Measurements from ENCODE around the gene LRRC63.
"Not testable (repeated sequence)": the region's sequence is repeated elsewhere in the genome, so short reads cannot be mapped to it uniquely, and the experiment has no call there.

Gene LRRC63

DNA sequence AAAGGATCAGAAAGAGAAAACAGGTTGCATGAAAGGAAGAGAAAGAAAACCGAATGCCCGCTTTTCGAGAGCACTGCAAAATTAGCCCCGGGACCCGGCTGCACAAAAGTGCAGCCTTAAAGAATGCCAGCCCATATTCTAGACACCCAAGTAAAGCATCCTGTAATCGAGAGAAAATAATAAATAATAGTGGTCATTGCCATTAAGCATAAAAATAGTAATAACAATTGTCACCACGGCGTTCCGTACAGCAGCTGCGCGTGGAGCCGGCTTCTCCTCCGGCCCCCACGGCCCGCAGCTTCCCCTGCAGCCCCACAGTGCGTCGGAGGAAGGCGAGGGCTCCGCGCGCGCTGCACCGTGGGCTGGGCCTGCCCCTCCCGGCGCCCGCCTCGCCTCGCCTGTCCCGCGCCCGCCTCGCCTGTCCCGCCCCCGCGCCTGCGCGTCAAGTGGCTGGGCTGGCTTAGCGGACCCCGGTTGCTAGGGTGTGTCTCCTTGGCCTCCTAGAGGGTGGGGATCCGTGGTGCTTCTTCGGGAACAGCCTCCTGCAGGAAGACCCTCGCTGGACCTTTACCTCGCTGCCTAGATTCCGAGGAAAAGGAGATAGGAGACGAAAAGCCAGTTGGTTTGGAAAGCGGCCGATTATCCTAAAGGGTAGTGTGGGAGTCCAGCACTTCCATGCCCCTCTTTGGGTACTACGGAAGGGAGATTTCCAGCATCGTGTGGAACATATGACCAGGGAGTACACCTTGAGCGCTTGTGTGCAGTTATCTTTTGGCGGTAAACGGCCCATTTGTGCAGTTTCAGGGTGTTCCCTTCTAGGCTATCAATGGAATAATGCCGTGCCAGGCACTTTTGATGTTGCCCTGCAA is at the start of gene LRRC63:
TSS of gene LRRC63 (plus strand) at position 446 of the 869 bp plus-strand sequence. CDS start 1,107 bp downstream, outside the sequence.
- H3K4me3 Mint-ChIP-seq, result peak within 1 kb of the TSS; percentile 93
- CTCF ChIA-PET, result interaction anchor here (0.7 to 1.7 kb wide), 5 partner anchors 9 to 401 kb away, joined by 3 to 11 read pairs (median 4); no protein-coding TSS in a partner anchor
- peaks cover 12% of the 10 kb centered on the region for H3K9me3 Mint-ChIP-seq
- H3K27ac Mint-ChIP-seq, result peak within 1 kb of the TSS; percentile 95
- H3K4me1 Mint-ChIP-seq, result peaks cover 50% of the 10 kb centered on the region
- peaks cover 19% of the 10 kb centered on the region for H3K36me3 Mint-ChIP-seq
- no peaks in the 10 kb centered on the region for H3K27me3 Mint-ChIP-seq
- DNase-seq, result peak; percentile 89

DNA sequence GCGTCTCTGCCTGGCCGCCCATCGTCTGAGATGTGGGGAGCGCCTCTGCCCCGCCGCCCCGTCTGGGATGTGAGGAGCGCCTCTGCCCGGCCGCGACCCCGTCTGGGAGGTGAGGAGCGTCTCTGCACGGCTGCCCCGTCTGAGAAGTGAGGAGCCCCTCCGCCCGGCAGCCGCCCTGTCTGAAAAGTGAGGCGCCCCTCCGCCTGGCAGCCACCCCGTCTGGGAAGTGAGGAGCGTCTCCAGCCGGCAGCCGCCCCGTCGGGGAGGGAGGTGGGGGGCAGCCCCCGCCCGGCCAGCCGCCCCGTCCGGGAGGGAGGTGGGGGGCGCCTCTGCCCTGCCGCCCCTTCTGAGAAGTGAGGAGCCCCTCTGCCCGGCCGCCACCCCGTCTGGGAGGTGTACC is 49.0 kb upstream of the LRRC63 start:
- CTCF ChIA-PET, result interaction anchor here (1.3 to 4.9 kb wide), 2 partner anchors 158 to 159 kb away, joined by 3 to 24 read pairs; no protein-coding TSS in a partner anchor
- H3K36me3 Mint-ChIP-seq, result peaks cover 67% of the 10 kb centered on the region

GRCh38 chr13:46164661-46165060 is 47.1 kb upstream of the LRRC63 start:
- Mint-ChIP-seq H3K4me1 (peaks cover 90% of the 10 kb centered on the region), H3K27me3 (no peaks in the 10 kb centered on the region), H3K9me3 (no peaks in the 10 kb centered on the region), H3K4me3 (no peak overlapping the region), H3K36me3 (peaks cover 66% of the 10 kb centered on the region), H3K27ac (peak overlapping the region; percentile 79)
- CTCF ChIA-PET, result no interaction called here
- DNase-seq, result no peak

More for the DNA sequence above, 49.0 kb upstream of the LRRC63 start:
- H3K4me3 Mint-ChIP-seq, H3K9me3 Mint-ChIP-seq, H3K27me3 Mint-ChIP-seq, H3K27ac Mint-ChIP-seq, DNase-seq: not testable (repeated sequence)
- peaks cover 86% of the 10 kb centered on the region for H3K4me1 Mint-ChIP-seq

DNA sequence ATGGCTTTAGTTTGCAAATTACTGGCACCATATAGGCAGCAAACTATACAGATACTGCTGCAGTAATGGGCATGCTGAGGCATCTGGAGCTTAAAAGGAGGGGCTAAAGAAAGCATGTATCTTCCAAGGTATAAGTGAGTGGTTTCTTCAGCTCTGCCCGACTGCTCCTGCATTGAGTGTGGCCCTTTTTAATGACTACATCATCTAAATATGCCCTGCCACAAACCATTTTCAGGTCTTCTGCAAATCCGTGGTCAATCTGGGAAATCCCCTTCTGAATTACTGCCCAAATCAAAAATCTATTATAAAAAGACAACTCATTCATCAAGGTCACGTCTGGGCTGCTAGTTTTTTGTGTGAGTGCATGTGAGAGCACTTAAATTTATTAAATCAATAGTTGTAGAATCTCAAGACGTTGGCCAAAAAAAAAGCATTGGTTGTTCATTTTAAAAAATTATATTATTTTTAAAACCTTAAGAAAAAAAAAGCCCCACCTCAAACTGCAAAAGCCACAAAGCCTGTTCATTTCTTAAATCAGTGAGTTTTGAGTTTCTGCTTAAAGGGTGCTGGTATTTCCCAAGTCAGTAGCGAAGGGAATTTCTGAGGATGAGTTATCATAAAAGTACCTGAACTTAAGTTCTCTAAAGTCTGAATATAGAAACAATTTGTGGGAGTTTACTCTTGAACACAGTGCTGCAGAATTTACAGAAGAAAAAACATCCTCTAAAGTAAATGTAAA is 46.1 kb upstream of the LRRC63 start:
- Mint-ChIP-seq H3K27me3 (no peaks in the 10 kb centered on the region), H3K9me3 (no peaks in the 10 kb centered on the region), H3K27ac (peak overlapping the region; percentile 22), H3K4me1 (peaks cover 90% of the 10 kb centered on the region), H3K4me3 (no peak overlapping the region), H3K36me3 (peaks cover 67% of the 10 kb centered on the region)
- CTCF ChIA-PET, result interaction anchor here (0.8 kb wide), 1 partner anchor 366 kb away, joined by 3 read pairs; no protein-coding TSS in a partner anchor
- DNase-seq, result no peak

DNA sequence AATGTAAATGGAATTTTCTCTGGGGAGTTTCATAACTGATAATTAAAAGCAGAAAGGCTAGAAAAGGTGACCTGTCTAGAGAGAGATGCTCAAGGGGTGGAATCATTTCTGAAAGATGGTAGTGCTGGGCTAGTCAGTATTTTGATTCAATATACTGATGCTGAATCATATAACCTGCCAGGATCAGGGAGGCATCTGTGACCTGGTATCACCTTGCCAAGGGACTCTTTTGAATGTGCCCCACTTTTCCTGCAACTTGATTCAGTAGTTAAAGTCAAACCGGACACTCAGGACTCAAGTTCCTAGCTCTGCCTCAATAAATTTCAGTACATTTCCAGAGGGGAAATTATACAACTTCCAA is 45.5 kb upstream of the LRRC63 start:
- H3K27ac Mint-ChIP-seq, result peak overlapping the region; percentile 22
- no peaks in the 10 kb centered on the region for H3K27me3 Mint-ChIP-seq
- CTCF ChIA-PET, result no interaction called here
- H3K4me1 Mint-ChIP-seq, result peaks cover 91% of the 10 kb centered on the region
- no peaks in the 10 kb centered on the region for H3K9me3 Mint-ChIP-seq
- no peak overlapping the region for H3K4me3 Mint-ChIP-seq
- peaks cover 70% of the 10 kb centered on the region for H3K36me3 Mint-ChIP-seq
- no peak for DNase-seq

DNA sequence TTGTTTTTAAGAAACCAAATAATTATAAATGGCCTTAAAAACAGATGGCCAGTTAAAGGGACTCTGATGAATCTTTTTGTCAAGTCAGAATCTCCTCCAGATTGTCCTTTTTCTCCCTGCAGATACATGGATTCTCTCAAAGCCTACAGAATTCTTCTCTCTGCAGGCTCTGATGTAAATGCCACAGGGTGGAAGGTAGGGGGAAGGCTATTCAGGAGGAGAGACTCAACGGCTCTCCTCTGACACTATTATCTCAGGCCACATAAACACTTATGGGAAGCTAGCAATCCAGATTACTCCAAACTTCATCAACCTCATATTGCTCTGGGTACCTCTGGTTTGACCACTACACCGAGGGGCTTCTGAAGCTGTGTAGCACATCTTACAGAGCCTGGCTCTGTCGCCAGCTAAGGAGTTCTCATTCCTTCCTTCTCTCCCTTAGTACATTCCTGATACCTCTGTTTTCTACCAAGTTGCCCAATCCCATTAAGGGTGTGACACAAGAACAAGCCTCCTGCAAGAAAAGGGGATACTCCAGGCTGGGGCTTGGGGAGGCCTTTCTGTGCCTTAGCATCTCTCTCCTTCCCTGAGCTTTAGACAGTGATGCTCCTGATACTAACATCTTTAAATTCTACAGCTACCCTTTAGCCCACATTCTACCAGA is 44.6 kb upstream of the LRRC63 start:
- Mint-ChIP-seq H3K9me3 (no peaks in the 10 kb centered on the region), H3K4me1 (peaks cover 91% of the 10 kb centered on the region), H3K4me3 (peak overlapping the region; percentile 36), H3K27me3 (no peaks in the 10 kb centered on the region), H3K36me3 (peaks cover 69% of the 10 kb centered on the region), H3K27ac (peak overlapping the region; percentile 71)
- CTCF ChIA-PET, result interaction anchor here (0.6 to 2.9 kb wide), 8 partner anchors 7 to 154 kb away, joined by 3 to 14 read pairs (median 4); partner anchors contain the start of gene LRRC63
- no peak for DNase-seq

- DNase-seq, result no peak
- Mint-ChIP-seq H3K27ac (peak overlapping the region; percentile 96), H3K36me3 (peaks cover 74% of the 10 kb centered on the region), H3K9me3 (no peaks in the 10 kb centered on the region), H3K4me3 (peak overlapping the region; percentile 50), H3K4me1 (peaks cover 96% of the 10 kb centered on the region), H3K27me3 (no peaks in the 10 kb centered on the region)
- CTCF ChIA-PET, result interaction anchor here (0.8 to 2.9 kb wide), 8 partner anchors 8 to 153 kb away, joined by 3 to 14 read pairs (median 4); partner anchors contain the start of gene LRRC63
Measured at GRCh38 chr13:46168341-46168740, 43.4 kb upstream of the LRRC63 start.

DNA sequence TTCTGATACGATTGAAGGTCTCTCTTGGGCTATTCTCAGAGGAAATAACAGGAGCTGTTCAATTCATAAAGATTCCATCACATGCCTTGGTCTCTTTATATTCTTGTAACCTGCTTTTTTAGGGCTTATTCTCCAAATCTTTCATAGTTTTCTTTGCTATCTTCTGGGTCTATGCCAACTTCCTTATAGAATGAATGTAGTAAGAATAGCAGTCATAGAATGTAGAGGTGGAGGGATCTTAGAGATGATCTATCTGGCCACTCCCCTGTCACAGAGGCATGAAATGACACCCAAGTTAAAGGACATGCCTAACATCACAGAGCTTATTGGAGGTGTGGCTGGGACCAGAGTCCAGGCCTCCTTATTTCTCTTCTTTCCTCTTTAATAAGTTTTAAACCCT is 42.9 kb upstream of the LRRC63 start:
- Mint-ChIP-seq H3K36me3 (peaks cover 77% of the 10 kb centered on the region), H3K9me3 (no peaks in the 10 kb centered on the region), H3K4me3 (peak overlapping the region; percentile 50), H3K4me1 (peaks cover 97% of the 10 kb centered on the region), H3K27ac (peak overlapping the region; percentile 96), H3K27me3 (no peaks in the 10 kb centered on the region)
- DNase-seq, result no peak
- CTCF ChIA-PET, result interaction anchor here (0.8 to 2.9 kb wide), 8 partner anchors 9 to 152 kb away, joined by 3 to 14 read pairs (median 4); partner anchors contain the start of gene LRRC63

- peak overlapping the region; percentile 51 for H3K4me3 Mint-ChIP-seq
- CTCF ChIA-PET, result interaction anchor here (0.9 to 1.9 kb wide), 5 partner anchors 10 to 152 kb away, joined by 3 to 9 read pairs (median 4); partner anchors contain the start of gene LCP1
- no peaks in the 10 kb centered on the region for H3K27me3 Mint-ChIP-seq
- H3K4me1 Mint-ChIP-seq, result peaks cover 96% of the 10 kb centered on the region
- peak overlapping the region; percentile 96 for H3K27ac Mint-ChIP-seq
- no peaks in the 10 kb centered on the region for H3K9me3 Mint-ChIP-seq
- H3K36me3 Mint-ChIP-seq, result peaks cover 74% of the 10 kb centered on the region
- no peak for DNase-seq
Measured at GRCh38 chr13:46169758-46170157, 42.0 kb upstream of the LRRC63 start.

DNA sequence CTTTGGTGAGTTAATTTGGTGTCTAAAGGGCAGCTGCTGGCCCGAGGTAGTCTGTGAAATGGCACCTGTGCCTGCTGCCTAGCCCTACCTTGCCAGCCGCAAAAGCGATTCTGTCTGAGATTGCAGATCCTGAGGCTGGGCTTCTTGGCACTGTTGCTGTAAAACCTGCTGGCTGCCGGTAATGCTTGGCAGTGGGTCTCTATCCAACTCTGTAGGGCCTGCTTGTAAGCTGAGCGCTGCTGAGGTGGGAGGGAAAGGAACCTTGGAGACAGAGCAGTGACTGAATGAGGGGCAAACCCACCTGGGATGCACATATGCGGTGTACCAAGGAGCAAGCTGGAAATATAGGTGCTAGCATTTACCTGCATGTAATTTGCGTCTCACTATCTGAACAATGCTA is 41.5 kb upstream of the LRRC63 start:
- Mint-ChIP-seq H3K27me3 (no peaks in the 10 kb centered on the region), H3K4me1 (peaks cover 97% of the 10 kb centered on the region), H3K36me3 (peaks cover 78% of the 10 kb centered on the region), H3K9me3 (no peaks in the 10 kb centered on the region), H3K27ac (peak overlapping the region; percentile 96), H3K4me3 (peak overlapping the region; percentile 51)
- DNase-seq, result no peak
- CTCF ChIA-PET, result interaction anchor here (0.6 to 1.9 kb wide), 7 partner anchors 9 to 1924 kb away, joined by 3 to 9 read pairs (median 4); partner anchors contain the start of genes LCP1 and MED4

DNA sequence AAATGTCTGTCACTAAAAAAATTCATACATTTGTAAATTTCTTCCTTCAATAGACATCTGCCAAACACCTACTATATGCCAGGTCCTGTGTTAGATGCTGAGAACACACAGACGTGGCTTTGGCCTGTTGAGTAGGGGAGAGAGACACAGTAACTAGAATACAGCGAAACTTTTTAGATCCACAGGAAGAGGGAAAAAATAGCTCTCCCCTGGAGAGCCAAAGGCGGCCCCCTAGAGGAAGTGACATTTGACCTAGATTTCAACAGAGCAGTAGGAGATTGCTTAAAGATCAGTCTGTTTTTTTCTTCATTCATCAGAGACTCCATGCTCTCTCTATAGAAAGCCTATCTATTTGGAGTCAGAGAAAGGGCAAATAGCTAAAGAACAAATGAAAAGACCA is 41.0 kb upstream of the LRRC63 start:
- peaks cover 80% of the 10 kb centered on the region for H3K36me3 Mint-ChIP-seq
- H3K27me3 Mint-ChIP-seq, result no peaks in the 10 kb centered on the region
- peak; percentile 52 for DNase-seq
- no peaks in the 10 kb centered on the region for H3K9me3 Mint-ChIP-seq
- H3K4me1 Mint-ChIP-seq, result peaks cover 97% of the 10 kb centered on the region
- H3K27ac Mint-ChIP-seq, result peak overlapping the region; percentile 96
- CTCF ChIA-PET, result interaction anchor here (0.6 to 1.9 kb wide), 8 partner anchors 9 to 1924 kb away, joined by 3 to 9 read pairs (median 4); partner anchors contain the start of genes LCP1 and MED4
- H3K4me3 Mint-ChIP-seq, result peak overlapping the region; percentile 51

GRCh38 chr13:46171217-46171616 is 40.5 kb upstream of the LRRC63 start:
- H3K9me3 Mint-ChIP-seq, result no peaks in the 10 kb centered on the region
- peak overlapping the region; percentile 96 for H3K27ac Mint-ChIP-seq
- H3K36me3 Mint-ChIP-seq, result peaks cover 79% of the 10 kb centered on the region
- peak overlapping the region; percentile 51 for H3K4me3 Mint-ChIP-seq
- no peaks in the 10 kb centered on the region for H3K27me3 Mint-ChIP-seq
- DNase-seq, result no peak
- CTCF ChIA-PET, result interaction anchor here (1.2 to 1.9 kb wide), 5 partner anchors 8 to 16 kb away, joined by 4 to 9 read pairs (median 5); partner anchors contain the start of gene LCP1
- peaks cover 96% of the 10 kb centered on the region for H3K4me1 Mint-ChIP-seq

- peaks cover 81% of the 10 kb centered on the region for H3K36me3 Mint-ChIP-seq
- H3K27ac Mint-ChIP-seq, result peak overlapping the region; percentile 96
- H3K27me3 Mint-ChIP-seq, result no peaks in the 10 kb centered on the region
- no peak for DNase-seq
- H3K9me3 Mint-ChIP-seq, result no peaks in the 10 kb centered on the region
- H3K4me1 Mint-ChIP-seq, result peaks cover 95% of the 10 kb centered on the region
- peak overlapping the region; percentile 51 for H3K4me3 Mint-ChIP-seq
- CTCF ChIA-PET, result interaction anchor here (0.6 to 3.0 kb wide), 5 partner anchors 11 to 120 kb away, joined by 3 to 20 read pairs (median 5); no protein-coding TSS in a partner anchor
Measured at GRCh38 chr13:46171739-46172138, 40.0 kb upstream of the LRRC63 start.

Data from activated naive CD4-positive, alpha-beta T cell treated with anti-CD3 and anti-CD28 coated beads, Interleukin-2, amount 10 ng/mL, durations not matched to agents 7 days and 5 days (primary cell).